IMR-90 (cell line): ENCODE measurements around the gene SDK1. TPM values are rescaled to one million over a fixed set of nuclear protein-coding genes. Genes with fewer than 3 reads are reported as not detected.

ENCODE experiments used
- ATAC-seq: fragments of 200-7000 bp; cut with Tn5 transposase; 2 replicates; pipeline ENCODE4 v1.9.1; 2020; ENCODE audit warnings: low read depth, mild to moderate bottlenecking, moderate library complexity
- BruUV-seq: library from RNA; stranded (reverse); fragments of 400-500 nt; replicated peaks from 2 replicates; lab custom pipeline; 2021; lab: Mats Ljungman, UMichigan
- CTCF ChIA-PET: fragments of 300-600 bp; formaldehyde crosslinking; extraction: SDS; loops from one replicate; lab custom pipeline; 2021; ENCODE audit warnings: antibody characterized with exemption; lab: Yijun Ruan, JAX
- POLR2A ChIA-PET: fragments of 300-600 bp; sonication (Branson Sonifier 250); formaldehyde crosslinking; loops from one replicate; lab custom pipeline; 2022; ENCODE audit warnings: antibody characterized with exemption; ENCODE audit not compliant: unreplicated experiment; lab: Charles Lee
- DNase-seq: peaks from one replicate; pipeline ENCODE4 v3.0.0; 2013
- H2AFZ ChIP-seq: replicated peaks from 2 replicates; pipeline ENCODE3; 2013; ENCODE audit warnings: low read length, mild to moderate bottlenecking; ENCODE audit not compliant: poor library complexity
- H2AK5ac ChIP-seq: 2 replicates; pipeline ENCODE4 v1.6.1; 2013; ENCODE audit warnings: low read depth, low read length, inconsistent platforms
- H2AK9ac ChIP-seq: replicated peaks from 2 replicates; pipeline ENCODE3; 2013; ENCODE audit warnings: mild to moderate bottlenecking, low read depth, low read length, moderate library complexity; ENCODE audit not compliant: poor library complexity
- H2BK120ac ChIP-seq: 2 replicates; pipeline ENCODE4 v1.6.1; 2013; ENCODE audit warnings: low read depth, low read length, inconsistent platforms
- H2BK15ac ChIP-seq: 3 replicates; pipeline ENCODE4 v1.6.1; 2013; ENCODE audit warnings: low read depth, low read length, inconsistent platforms
- H2BK20ac ChIP-seq: 2 replicates; pipeline ENCODE4 v1.6.1; 2013; ENCODE audit warnings: low read depth, mild to moderate bottlenecking, inconsistent platforms, low read length, moderate library complexity
- H2BK5ac ChIP-seq: 2 replicates; pipeline ENCODE4 v1.6.1; 2013; ENCODE audit warnings: mild to moderate bottlenecking, low read depth, low read length, inconsistent platforms; ENCODE audit not compliant: poor library complexity, severe bottlenecking
- H3K14ac ChIP-seq: replicated peaks from 2 replicates; pipeline ENCODE4 v1.6.1; 2013; ENCODE audit warnings: low read depth, low read length, inconsistent platforms
- H3K18ac ChIP-seq: 2 replicates; pipeline ENCODE4 v1.6.1; 2013; ENCODE audit warnings: low read depth, low read length, control low read depth
- H3K23ac ChIP-seq: 2 replicates; pipeline ENCODE4 v1.6.1; 2013; ENCODE audit warnings: low read depth, low read length, inconsistent platforms
- H3K27ac ChIP-seq: 2 replicates; pipeline ENCODE4 v1.5.1; 2013; ENCODE audit warnings: mild to moderate bottlenecking, control low read depth, low read length; ENCODE audit not compliant: insufficient read depth
- H3K27me3 ChIP-seq: 2 replicates; pipeline ENCODE4 v1.6.1; 2013; ENCODE audit warnings: low read length; ENCODE audit not compliant: control insufficient read depth, insufficient read depth
- H3K36me3 ChIP-seq: 2 replicates; pipeline ENCODE4 v1.6.1; 2013; ENCODE audit warnings: low read length, mixed read lengths; ENCODE audit not compliant: control insufficient read depth, insufficient read depth
- H3K4ac ChIP-seq: 2 replicates; pipeline ENCODE4 v1.6.1; 2013; ENCODE audit warnings: low read depth, low read length, inconsistent platforms
- H3K4me1 ChIP-seq: 2 replicates; pipeline ENCODE4 v1.6.1; 2013; ENCODE audit warnings: low read length, mixed read lengths; ENCODE audit not compliant: control insufficient read depth, insufficient read depth
- H3K4me2 ChIP-seq: 2 replicates; pipeline ENCODE4 v1.6.1; 2013; ENCODE audit warnings: low read depth, mild to moderate bottlenecking, control low read depth, low read length, moderate library complexity
- H3K4me3 ChIP-seq: 2 replicates; pipeline ENCODE4 v1.5.1; 2013; ENCODE audit warnings: low read depth, mild to moderate bottlenecking, control low read depth, low read length, moderate library complexity; ENCODE audit not compliant: insufficient read depth
- H3K56ac ChIP-seq: 2 replicates; pipeline ENCODE4 v1.6.1; 2013; ENCODE audit warnings: low read length, inconsistent platforms; ENCODE audit not compliant: insufficient read depth; ENCODE audit errors: extremely low read depth
- H3K79me1 ChIP-seq, 2 experiments: 2 replicates each; pipeline ENCODE4 v1.6.1; 2013; ENCODE audit warnings: low read length in 2 of 2, inconsistent platforms in 1 of 2, low read depth in 1 of 2
- H3K9ac ChIP-seq: 2 replicates; pipeline ENCODE4 v1.6.1; 2013; ENCODE audit warnings: low read depth, low read length, control low read depth
- H3K9me1 ChIP-seq: 2 replicates; pipeline ENCODE4 v1.6.1; 2013; ENCODE audit warnings: low read length, inconsistent platforms; ENCODE audit not compliant: insufficient read depth
- H3K9me3 ChIP-seq: 2 replicates; pipeline ENCODE4 v1.6.1; 2013; ENCODE audit warnings: low read length; ENCODE audit not compliant: control insufficient read depth, insufficient read depth
- H4K20me1 ChIP-seq: 2 replicates; pipeline ENCODE4 v1.6.1; 2013; ENCODE audit warnings: low read length, inconsistent platforms; ENCODE audit not compliant: insufficient read depth
- H4K5ac ChIP-seq: 2 replicates; pipeline ENCODE4 v1.6.1; 2013; ENCODE audit warnings: mild to moderate bottlenecking, low read depth, low read length, control low read depth
- H4K8ac ChIP-seq, 2 experiments: 2 replicates each; pipeline ENCODE4 v1.6.1; 2013; ENCODE audit warnings: low read depth in 2 of 2, low read length in 2 of 2, control low read depth in 1 of 2, inconsistent platforms in 1 of 2
- H4K91ac ChIP-seq: 2 replicates; pipeline ENCODE4 v1.6.1; 2013; ENCODE audit warnings: low read depth, low read length, inconsistent platforms; ENCODE audit not compliant: insufficient read depth
- BHLHE40 ChIP-seq: fragments of 150-350 bp; IDR thresholded peaks from 2 replicates; pipeline ENCODE4 v1.6.1; 2016; ENCODE audit warnings: mild to moderate bottlenecking, low read depth, low read length
- CHD1 ChIP-seq: IDR thresholded peaks from 2 replicates; pipeline ENCODE4 v1.6.1; 2012; ENCODE audit warnings: low read depth, low read length, improper control_type of control experiment
- FOS ChIP-seq: fragments of 150-350 bp; IDR thresholded peaks from 2 replicates; pipeline ENCODE4 v1.6.1; 2016; ENCODE audit warnings: low read depth, low read length
- MAFK ChIP-seq: IDR thresholded peaks from 2 replicates; pipeline ENCODE4 v1.6.1; 2012; ENCODE audit warnings: low read depth, low read length, improper control_type of control experiment
- MAZ ChIP-seq: IDR thresholded peaks from 2 replicates; pipeline ENCODE4 v1.6.1; 2012; ENCODE audit warnings: low read depth, mild to moderate bottlenecking, low read length, improper control_type of control experiment, moderate library complexity, borderline replicate concordance
- MXI1 ChIP-seq: IDR thresholded peaks from 2 replicates; pipeline ENCODE4 v1.6.1; 2012; ENCODE audit warnings: low read depth, mild to moderate bottlenecking, low read length, moderate library complexity, borderline replicate concordance
- NFE2L2 ChIP-seq: fragments of 150-350 bp; IDR thresholded peaks from 2 replicates; pipeline ENCODE4 v1.6.1; 2016; ENCODE audit warnings: low read depth, mild to moderate bottlenecking, low read length
- POLR2A ChIP-seq: IDR thresholded peaks from 2 replicates; pipeline ENCODE4 v1.6.1; 2012; ENCODE audit warnings: mild to moderate bottlenecking, low read depth, low read length
- RAD21 ChIP-seq: IDR thresholded peaks from 2 replicates; pipeline ENCODE4 v1.6.1; 2012; ENCODE audit warnings: low read length, improper control_type of control experiment
- RCOR1 ChIP-seq: IDR thresholded peaks from 2 replicates; pipeline ENCODE4 v1.6.1; 2012; ENCODE audit warnings: mild to moderate bottlenecking, low read length, improper control_type of control experiment; ENCODE audit not compliant: insufficient replicate concordance
- RFX5 ChIP-seq: IDR thresholded peaks from 2 replicates; pipeline ENCODE4 v1.8.0; 2012; ENCODE audit warnings: low read depth, mild to moderate bottlenecking, low read length, moderate library complexity
- WGBS, 2 experiments: methylation state at CpG; one replicate each; pipeline versions ENCODE4 v1.1.5 to v1.1.7; 2013; ENCODE audit warnings: missing lambda C conversion rate in 2 of 2; ENCODE audit not compliant: insufficient read length in 1 of 2; ENCODE audit errors: extremely low coverage in 2 of 2; 5-methylcytosine and 5-hydroxymethylcytosine counted together
- dilution Hi-C: fragments of 300-500 bp; cut with HindIII; formaldehyde crosslinking; loops from one replicate; pipeline ENCODE4 v1.14.3; 2018; ENCODE audit warnings: low sequenced_read_pairs; ENCODE audit not compliant: unreplicated experiment
- in situ Hi-C: fragments of 300-500 bp; cut with MboI; formaldehyde crosslinking; loops from 3 replicates; pipeline ENCODE4 v1.14.3; 2019; ENCODE audit warnings: low sequenced_read_pairs, inconsistent platforms, mixed read lengths
- intact Hi-C: fragments of 100-400 bp; cut with micrococcal nuclease; formaldehyde crosslinking; loops from 2 replicates; pipeline ENCODE4 v1.10.0; 2022
- polyA plus RNA-seq, 3 experiments: library from polyadenylated mRNA; depleted of rRNA; stranded (reverse); fragments of >200 nt; gene quantifications; 2 replicates each; pipeline ENCODE4 v1.2.3, GENCODE V29; 2012; ENCODE audit warnings: low replicate concordance in 1 of 3
- total RNA-seq: library from RNA; depleted of rRNA; stranded (reverse); fragments of >200 nt; gene quantifications from 2 replicates; pipeline ENCODE4 v1.2.3, GENCODE V29; 2012
- TF ChIP-seq, protein P1 (sequence below): fragments of 150-350 bp; IDR thresholded peaks from 2 replicates; pipeline ENCODE4 v1.6.1; 2017; ENCODE audit warnings: mild to moderate bottlenecking, antibody characterized with exemption, low read length, low read depth
- TF ChIP-seq, protein P2 (sequence below): conservative IDR thresholded peaks from 2 replicates; pipeline ENCODE4 v1.5.1; 2012; ENCODE audit warnings: mild to moderate bottlenecking, low read depth, low read length, improper control_type of control experiment
- TF ChIP-seq, protein P3 (sequence below): fragments of 150-350 bp; IDR thresholded peaks from 2 replicates; pipeline ENCODE4 v1.6.1; 2016; ENCODE audit warnings: low read depth, mild to moderate bottlenecking, low read length, moderate library complexity, borderline replicate concordance

The SDK1 gene
- total and polyA plus RNA-seq, 2 of the 4 experiments (the other 2 are of a cell fraction) = 1.5 to 1.6 TPM

DNA sequence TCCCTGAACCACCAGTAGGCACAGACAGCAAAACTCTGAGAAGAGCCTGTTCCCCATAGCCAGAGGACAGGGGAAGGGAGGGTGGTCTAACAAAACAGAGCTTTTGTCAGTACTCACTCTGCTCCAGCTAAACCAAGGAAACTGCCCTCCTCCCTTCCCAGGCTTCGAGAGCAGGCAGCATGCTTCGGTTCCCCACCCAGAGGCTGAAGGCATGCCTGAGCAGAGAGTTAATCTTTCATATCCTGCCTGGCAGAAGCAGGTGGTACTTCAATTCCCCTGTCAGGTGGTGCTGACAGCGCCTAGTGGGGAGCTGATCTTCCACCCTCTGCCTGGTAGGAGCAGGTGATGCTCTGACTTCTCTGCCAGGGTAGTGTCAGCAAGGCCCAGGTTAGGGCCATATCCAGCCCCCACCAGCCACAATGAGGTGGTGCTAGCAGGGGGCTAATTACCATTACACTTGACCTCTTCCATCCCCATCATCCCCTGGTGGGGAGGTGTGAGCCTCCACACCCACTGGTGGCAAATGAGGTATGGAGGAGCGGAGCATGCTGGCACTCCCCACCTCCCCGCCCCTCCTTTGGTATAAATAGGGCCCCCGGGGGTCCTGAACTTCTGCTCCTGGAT, 35.1 kb downstream of the SDK1 start:
- Histone ChIP-seq H3K79me1 (no peaks in the 10 kb centered on the region), H2BK5ac (no peak overlapping the region), H4K5ac (no peak overlapping the region), H3K14ac (no peak overlapping the region), H3K56ac (no peak overlapping the region), H3K36me3 (no peaks in the 10 kb centered on the region), H2BK120ac (no peak overlapping the region), H3K9me1 (no peaks in the 10 kb centered on the region), H3K9me3 (no peaks in the 10 kb centered on the region), H3K4ac (no peak overlapping the region), H2BK15ac (no peak overlapping the region), H3K18ac (no peak overlapping the region), H3K9ac (no peak overlapping the region), H4K8ac (no peak overlapping the region), H3K27ac (no peak overlapping the region), H4K91ac (no peak overlapping the region), H3K4me3 (no peak overlapping the region), H3K27me3 (no peaks in the 10 kb centered on the region), H2AK5ac (no peak overlapping the region), H3K4me2 (no peak overlapping the region), H2BK20ac (no peak overlapping the region), H4K20me1 (no peaks in the 10 kb centered on the region), H2AFZ (no peak overlapping the region), H3K23ac (no peak overlapping the region), H3K4me1 (no peaks in the 10 kb centered on the region), H2AK9ac (no peak overlapping the region)
- dilution Hi-C loops (no loop called here), in situ Hi-C loops (no loop called here), intact Hi-C loops (no loop called here)
- no TSS peak for BruUV-seq
- no peak for ATAC-seq
- CTCF ChIA-PET = no interaction called here
- whole genome bisulfite sequencing, 2 experiments = 92% methylated on average over 2 of the region's 6 CpGs; no CpG with 5 or more reads in 1 of the 2 experiments
- POLR2A ChIA-PET = no interaction called here
- TF ChIP-seq, protein P1, sequence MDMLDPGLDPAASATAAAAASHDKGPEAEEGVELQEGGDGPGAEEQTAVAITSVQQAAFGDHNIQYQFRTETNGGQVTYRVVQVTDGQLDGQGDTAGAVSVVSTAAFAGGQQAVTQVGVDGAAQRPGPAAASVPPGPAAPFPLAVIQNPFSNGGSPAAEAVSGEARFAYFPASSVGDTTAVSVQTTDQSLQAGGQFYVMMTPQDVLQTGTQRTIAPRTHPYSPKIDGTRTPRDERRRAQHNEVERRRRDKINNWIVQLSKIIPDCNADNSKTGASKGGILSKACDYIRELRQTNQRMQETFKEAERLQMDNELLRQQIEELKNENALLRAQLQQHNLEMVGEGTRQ = no peak
- TF ChIP-seq MAZ (no peak), RCOR1 (no peak), FOS (no peak), RFX5 (no peak), NFE2L2 (no peak), MAFK (no peak), RAD21 (no peak), POLR2A (no peak), BHLHE40 (no peak), MXI1 (no peak), CHD1 (no peak)
- TF ChIP-seq, protein P2, sequence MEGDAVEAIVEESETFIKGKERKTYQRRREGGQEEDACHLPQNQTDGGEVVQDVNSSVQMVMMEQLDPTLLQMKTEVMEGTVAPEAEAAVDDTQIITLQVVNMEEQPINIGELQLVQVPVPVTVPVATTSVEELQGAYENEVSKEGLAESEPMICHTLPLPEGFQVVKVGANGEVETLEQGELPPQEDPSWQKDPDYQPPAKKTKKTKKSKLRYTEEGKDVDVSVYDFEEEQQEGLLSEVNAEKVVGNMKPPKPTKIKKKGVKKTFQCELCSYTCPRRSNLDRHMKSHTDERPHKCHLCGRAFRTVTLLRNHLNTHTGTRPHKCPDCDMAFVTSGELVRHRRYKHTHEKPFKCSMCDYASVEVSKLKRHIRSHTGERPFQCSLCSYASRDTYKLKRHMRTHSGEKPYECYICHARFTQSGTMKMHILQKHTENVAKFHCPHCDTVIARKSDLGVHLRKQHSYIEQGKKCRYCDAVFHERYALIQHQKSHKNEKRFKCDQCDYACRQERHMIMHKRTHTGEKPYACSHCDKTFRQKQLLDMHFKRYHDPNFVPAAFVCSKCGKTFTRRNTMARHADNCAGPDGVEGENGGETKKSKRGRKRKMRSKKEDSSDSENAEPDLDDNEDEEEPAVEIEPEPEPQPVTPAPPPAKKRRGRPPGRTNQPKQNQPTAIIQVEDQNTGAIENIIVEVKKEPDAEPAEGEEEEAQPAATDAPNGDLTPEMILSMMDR = no peak
- TF ChIP-seq, protein P3, sequence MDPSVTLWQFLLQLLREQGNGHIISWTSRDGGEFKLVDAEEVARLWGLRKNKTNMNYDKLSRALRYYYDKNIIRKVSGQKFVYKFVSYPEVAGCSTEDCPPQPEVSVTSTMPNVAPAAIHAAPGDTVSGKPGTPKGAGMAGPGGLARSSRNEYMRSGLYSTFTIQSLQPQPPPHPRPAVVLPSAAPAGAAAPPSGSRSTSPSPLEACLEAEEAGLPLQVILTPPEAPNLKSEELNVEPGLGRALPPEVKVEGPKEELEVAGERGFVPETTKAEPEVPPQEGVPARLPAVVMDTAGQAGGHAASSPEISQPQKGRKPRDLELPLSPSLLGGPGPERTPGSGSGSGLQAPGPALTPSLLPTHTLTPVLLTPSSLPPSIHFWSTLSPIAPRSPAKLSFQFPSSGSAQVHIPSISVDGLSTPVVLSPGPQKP = no peak
- DNase-seq = no peak
